Neural cell (in vitro differentiated cells): ENCODE results near the gene LRRK1.

Experiments
- CTCF ChIP-seq: fragments of 450-650 bp; IDR thresholded peaks from 2 replicates; pipeline ENCODE4 v1.5.1; 2014; ENCODE audit warnings: antibody characterized with exemption, mild to moderate bottlenecking, moderate library complexity; ENCODE audit not compliant: poor library complexity, severe bottlenecking
- EP300 ChIP-seq: fragments of 450-650 bp; conservative IDR thresholded peaks from 2 replicates; pipeline ENCODE4 v1.6.1; 2014; ENCODE audit warnings: antibody characterized with exemption, mild to moderate bottlenecking, moderate library complexity; ENCODE audit not compliant: poor library complexity, severe bottlenecking
- EZH2 ChIP-seq: fragments of 200-600, 300-800 bp; shearing (Covaris generic), sonication (generic); IDR thresholded peaks from 2 replicates; pipeline ENCODE4 v1.6.1; 2014; ENCODE audit warnings: antibody characterized with exemption, low read length, borderline replicate concordance, mild to moderate bottlenecking; ENCODE audit not compliant: insufficient read depth, poor library complexity, severe bottlenecking
- POLR2AphosphoS5 ChIP-seq: IDR thresholded peaks from 2 replicates; pipeline ENCODE4 v1.6.1; 2012
- RAD21 ChIP-seq: fragments of 450-650 bp; conservative IDR thresholded peaks from 2 replicates; pipeline ENCODE4 v1.6.1; 2014; ENCODE audit warnings: antibody characterized with exemption, mild to moderate bottlenecking, moderate library complexity
- TAF1 ChIP-seq: IDR thresholded peaks from 2 replicates; pipeline ENCODE4 v1.6.1; 2012; ENCODE audit warnings: low read depth

GRCh38 chr15:100947760-100948429, 28.7 kb downstream of the LRRK1 start:
- TF ChIP-seq CTCF: no peak
- no peak for TF ChIP-seq TAF1
- TF ChIP-seq EZH2: no peak
- TF ChIP-seq EP300: no peak
- TF ChIP-seq RAD21: no peak
- no peak for TF ChIP-seq POLR2AphosphoS5
